Germinal center (tissue), 1 donor: ENCODE measurements around the gene TMEM38A.
A peak's percentile ranks its signal among the peaks of the same experiment; 100 is the strongest.
"Not testable (repeated sequence)": the region's sequence is repeated elsewhere in the genome, so short reads cannot be mapped to it uniquely, and the experiment has no call there.

ENCODE experiments used
- DNase-seq: peaks from one replicate; pipeline ENCODE4 v3.0.0; 2012; ENCODE audit warnings: mixed read lengths, low spot score

The TMEM38A gene

DNA sequence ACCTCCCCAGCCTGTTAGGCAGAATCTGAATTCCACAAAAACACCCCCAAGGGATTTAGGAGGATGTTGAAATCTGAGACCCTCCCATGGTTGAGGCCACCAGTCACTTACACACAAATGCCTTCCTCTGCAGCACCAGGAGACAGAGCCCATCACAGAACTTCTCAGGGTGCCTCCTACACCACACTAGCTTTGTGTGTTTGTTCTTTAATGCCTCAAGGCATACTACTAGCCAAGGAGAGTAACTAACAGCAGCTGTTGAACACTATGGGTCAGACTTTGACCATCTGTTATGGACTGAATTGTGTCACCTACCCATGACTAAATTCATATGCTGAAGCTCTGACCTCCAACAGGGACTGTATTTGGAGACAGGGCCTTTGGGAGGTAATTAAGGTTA, 23.4 kb upstream of the TMEM38A start:
- DNase-seq, result no peak

- no peak for DNase-seq
These were observed 22.3 kb upstream of the TMEM38A start for GRCh38 chr19:16638666-16639065.

- DNase-seq, result no peak
These were observed 20.0 kb upstream of the TMEM38A start for GRCh38 chr19:16640951-16641350.

- DNase-seq, result no peak
These were observed 19.2 kb upstream of the TMEM38A start for GRCh38 chr19:16641695-16642094.

- no peak for DNase-seq
These were observed 15.8 kb upstream of the TMEM38A start for GRCh38 chr19:16645140-16645539.

DNA sequence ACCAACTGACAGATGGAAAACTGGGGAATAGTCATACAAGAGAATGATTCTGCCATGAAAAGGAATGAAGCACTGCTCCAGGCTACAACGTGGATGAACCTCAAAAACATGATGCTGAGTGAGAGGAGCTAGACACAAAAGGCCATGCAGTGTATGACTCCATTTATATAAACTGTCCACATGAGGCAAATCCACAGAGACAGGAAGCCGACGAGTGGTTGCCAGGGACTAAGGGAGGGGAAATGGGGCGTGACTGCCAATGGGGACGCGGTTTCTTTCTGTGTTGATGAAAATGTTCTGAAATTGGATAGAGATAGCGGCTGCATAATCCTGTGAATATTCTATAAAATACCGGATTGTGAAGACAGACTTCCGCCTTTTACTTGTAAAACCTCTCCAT, 11.2 kb upstream of the TMEM38A start:
- no peak for DNase-seq

GRCh38 chr19:16650821-16651220, 10.1 kb upstream of the TMEM38A start:
- no peak for DNase-seq

DNA sequence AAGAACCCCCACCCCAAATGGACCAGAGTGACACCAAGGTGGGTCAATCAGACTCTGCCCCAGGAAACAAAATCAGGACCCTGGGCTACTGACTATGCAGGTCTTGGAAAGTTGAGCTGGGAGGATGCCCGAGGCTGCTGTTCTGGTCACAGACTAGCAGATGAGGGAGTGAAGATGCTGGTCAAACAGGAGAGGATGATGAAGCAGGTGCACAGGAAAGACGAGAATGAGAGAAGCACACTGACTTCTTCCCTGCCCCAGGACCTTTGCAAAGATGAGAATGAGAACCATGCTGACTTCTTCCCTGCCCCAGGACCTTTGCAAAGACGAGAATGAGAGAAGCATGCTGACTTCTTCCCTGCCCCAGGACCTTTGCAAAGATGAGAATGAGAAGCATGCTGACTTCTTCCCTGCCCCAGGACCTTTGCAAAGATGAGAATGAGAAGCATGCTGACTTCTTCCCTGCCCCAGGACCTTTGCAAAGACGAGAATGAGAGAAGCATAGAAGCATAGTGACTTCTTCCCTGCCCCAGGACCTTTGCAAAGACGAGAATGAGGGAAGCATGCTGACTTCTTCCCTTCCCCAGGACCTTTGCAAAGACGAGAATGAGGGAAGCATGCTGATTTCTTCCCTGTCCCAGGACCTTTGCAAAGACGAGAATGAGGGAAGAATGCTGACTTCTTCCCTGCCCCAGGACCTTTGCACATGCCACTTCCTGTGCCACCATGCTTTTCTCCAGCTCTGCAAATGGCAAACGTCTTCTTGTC, 9.3 kb upstream of the TMEM38A start:
- DNase-seq, result not testable (repeated sequence)

GRCh38 chr19:16652854-16653253, 8.1 kb upstream of the TMEM38A start:
- no peak for DNase-seq

DNA sequence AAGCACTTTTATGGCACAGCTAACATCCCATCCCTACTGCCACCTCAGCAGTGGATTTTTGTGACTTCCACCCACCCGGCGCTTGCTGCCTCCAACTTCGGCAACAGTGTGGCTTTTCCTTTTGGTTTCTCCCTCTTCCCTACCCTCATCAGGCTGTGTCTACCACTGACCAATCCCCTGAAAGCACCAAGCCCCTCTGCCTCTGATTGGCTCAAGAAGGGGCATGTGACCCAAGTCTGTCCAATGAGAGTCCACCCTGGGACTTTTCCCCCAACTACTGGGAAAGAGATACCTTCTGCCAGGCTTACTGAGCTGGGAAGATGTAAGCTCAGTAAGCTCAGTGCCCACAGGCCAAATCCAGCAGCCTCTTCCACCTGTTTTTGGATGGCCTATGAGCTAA, 6.8 kb upstream of the TMEM38A start:
- peak; percentile 20 for DNase-seq

- DNase-seq, result no peak
These were observed 6.3 kb upstream of the TMEM38A start for GRCh38 chr19:16654627-16655026.

GRCh38 chr19:16655727-16656126, 5.2 kb upstream of the TMEM38A start:
- DNase-seq, result no peak

GRCh38 chr19:16657384-16657783, 3.6 kb upstream of the TMEM38A start:
- no peak for DNase-seq

DNA sequence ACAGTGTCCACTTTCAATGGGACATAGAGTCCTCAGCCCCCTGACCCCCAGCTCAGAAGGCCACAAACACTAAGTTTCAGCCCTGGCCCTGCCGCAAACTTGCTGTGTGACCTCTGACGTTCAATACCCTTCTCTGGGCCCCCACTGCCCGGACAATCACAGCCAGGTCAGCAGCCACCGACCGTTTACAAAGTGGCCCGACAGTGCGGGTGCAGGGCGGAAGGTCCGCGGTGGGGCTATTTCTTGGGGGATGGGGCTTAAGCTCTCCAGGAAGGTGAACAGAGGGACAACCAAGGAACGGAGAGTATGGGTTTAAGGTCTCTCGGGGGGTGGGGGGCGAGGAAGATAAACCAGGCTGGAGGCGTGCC, 1.5 kb upstream of the TMEM38A start:
- DNase-seq, result no peak

DNA sequence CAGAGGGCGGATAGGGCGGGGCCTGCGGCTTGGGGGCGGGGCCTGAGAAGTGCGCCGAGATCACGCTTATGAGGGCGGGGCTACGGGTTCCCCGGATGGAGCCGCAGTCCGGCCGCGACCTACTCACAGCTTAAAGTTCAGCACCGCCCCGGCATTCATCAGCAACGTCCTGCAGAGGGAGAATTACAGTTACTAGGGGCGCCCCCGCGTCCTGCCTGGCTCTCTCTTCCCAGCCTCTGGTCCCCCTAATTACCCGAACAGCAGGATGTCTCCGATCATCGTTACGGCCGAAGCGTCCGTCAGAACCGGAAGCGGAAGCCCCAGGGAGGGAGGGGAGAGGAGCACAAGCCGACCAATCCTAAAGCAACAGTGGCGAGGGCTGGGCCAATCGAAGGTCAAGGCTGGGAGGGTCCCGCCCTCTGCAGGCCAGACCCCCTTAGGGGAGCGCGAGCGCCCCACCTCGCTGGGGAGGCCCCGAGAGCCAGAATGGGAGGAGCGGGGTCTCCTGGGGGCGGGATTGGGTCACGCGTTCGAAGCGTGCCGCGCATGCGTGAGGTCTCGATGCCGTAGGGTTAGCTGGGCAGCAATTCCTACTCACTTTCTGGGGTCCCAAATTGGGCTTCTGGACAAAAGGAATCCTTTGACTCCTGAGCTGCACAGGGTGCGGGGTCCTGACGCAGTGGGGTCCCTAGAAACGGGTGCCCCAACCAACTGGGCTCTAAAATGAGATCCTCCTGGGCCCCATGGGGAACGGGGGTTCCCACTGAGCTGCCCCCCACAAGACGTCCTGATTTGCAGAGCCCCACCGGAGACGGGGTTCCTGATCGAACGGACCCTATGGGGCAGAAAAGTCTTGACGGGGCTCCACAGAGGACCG, 869 bp upstream of the TMEM38A start, which contains the start of gene SMIM7:
SMIM7 (minus strand) TSS at position 313 of the 877 bp plus-strand sequence; CDS start at position 279, 34 bp downstream.
- DNase-seq, result peak; percentile 99

DNA sequence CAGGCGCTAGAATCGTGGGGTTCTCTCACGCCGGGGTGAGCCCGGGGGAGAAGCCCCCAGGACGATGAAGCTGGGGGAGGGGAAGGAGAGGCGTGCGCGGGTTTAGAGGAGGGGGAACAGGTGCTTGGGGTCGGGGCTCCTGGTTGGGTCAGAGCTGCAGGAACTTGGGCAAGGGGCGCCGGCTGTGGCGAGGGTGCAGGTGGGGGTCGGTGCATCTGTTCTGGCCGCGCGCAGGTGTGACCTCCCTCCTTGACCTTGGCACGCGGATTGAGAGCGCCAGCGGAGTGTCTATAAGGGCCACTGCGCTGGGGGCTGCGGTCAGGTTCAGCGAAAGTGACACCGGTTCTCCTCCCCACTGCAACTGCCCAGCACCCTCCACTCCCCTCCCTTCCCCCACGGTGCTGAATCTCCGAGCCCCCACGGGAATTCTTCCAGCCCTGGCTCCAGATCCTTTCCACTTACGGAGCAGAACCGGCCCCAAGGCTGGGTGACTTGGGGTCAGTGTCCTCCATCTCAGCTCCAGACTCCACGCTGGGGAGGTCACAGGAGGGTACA, 618 bp downstream of the TMEM38A start:
- DNase-seq, result peak; percentile 22

- no peak for DNase-seq
These were observed 7.2 kb downstream of the TMEM38A start for GRCh38 chr19:16668176-16668575.

DNA sequence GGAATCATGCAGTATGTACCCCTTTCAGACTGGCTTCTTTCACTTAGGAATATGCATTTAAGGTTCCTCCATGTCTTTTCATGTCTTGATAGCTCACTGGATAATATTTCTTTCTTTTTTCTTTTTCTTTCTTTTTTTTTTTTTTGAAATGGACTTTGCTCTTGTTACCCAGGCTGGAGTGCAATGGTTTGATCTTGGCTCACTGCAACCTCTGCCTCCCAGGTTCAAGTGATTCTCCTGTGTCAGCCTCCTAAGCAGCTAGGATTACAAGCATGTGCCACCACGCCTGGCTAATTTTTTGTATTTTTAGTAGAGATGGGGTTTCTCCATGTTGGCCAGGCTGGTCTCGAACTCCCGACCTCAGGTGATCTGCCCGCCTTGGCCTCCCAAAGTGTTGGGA, 7.8 kb downstream of the TMEM38A start:
- DNase-seq, result not testable (repeated sequence)

GRCh38 chr19:16670291-16670690, 9.4 kb downstream of the TMEM38A start:
- no peak for DNase-seq

DNA sequence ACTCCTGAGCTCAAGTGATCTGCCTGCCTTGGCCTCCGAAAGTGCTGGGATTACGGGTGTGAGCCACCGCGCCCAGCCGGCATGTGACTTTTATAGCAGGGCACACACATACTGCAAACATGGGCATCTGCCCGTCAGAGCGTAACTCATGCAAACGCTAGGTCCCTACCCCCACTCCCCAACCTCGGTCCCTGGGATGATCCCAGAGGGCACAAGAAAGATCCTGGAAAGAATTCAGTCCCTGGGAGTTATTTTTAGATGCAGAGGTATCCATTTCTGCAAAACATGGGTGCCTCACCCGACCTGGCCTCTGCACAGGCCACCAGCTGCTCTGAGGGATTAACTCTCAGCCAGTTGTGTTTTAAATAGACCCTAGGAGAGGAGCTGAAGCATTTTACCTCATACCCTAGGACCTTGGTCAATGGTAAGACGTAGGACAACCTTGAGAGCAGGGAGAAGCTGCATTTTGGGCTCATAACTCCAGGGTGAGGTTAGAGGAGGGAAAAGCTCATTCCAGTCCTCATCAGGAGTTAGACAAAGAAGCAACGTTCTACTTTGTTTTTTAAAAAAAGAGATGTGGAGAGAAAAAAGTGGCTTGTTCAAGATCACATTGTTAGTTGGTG, 10.8 kb downstream of the TMEM38A start:
- DNase-seq, result no peak

- DNase-seq, result no peak
These were observed 12.3 kb downstream of the TMEM38A start for GRCh38 chr19:16673231-16673630.

GRCh38 chr19:16673839-16674238, 12.9 kb downstream of the TMEM38A start:
- DNase-seq, result not testable (repeated sequence)
